Measurements from ENCODE around the gene PLA2G2F.

Gene PLA2G2F

DNA sequence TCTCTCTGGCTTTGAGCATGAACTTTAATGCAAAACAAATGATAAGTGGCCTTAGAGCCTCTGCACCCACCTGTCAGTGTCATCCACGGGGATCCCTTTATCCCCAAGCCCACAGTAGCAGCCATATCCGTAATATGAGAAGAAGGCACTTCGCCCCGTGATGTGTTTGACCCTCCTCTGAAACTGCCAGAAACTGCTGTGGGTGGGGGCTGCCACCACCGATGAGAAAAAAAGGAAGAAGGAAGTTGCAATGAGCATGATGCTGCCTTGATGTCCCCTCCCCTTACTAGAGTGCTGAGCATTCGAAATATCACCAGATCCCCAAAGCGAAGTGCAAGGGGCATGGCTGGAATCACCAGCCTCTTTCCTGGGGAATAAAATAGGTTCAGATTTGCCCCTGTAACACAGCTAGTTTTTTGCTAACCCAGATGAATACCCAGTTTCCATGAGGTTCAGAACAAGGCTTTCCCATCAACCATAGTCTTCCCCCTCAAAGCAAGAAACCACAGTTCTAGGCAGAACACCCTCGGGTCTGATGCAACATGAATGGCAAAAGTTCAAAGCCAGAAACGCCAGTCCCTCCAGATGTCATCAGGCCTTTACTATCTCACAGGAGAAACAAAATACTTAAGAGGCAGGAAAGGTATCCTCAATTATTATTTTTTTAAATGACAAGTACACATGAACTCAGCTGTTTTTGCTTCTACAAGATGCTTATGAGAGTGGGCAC is 36.0 kb downstream of the PLA2G2F start:
- DNase-seq: no peak

DNA sequence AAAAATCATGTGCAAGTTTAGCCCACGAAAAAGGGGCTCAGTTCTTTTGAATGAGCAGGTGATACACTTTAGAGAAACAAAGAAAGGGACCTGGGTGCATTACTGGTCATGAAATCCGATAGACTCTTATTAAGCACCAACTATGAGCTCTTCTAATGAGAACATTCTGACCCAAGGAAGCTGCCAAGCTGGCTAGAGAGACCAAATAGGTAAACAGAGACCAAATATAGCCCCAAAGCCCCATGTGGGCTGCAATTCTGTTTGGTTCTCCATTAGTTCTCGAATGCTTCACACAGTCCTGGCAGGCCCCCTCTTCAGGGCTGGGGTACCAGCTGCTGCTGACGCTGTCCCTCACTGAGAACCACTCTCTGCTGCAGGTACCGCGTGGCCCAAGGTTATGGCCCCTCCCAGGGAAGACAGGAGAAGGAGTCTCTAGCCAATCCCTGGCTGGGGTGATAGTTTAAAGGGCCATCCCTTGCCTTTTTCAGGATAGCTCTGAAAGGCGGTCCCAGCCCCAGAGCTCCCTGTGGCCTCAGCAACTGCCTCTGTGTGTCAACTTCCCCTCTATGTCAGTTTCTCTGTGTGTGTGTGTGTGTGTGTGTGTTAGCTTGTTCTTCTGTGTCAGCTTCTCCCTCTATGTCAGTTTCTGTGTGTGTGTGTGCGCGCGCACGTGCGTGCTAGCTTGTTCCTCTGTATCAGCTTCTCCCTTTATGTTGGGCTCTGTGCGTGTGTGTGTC is 39.7 kb downstream of the PLA2G2F start:
- no peak for DNase-seq

DNA sequence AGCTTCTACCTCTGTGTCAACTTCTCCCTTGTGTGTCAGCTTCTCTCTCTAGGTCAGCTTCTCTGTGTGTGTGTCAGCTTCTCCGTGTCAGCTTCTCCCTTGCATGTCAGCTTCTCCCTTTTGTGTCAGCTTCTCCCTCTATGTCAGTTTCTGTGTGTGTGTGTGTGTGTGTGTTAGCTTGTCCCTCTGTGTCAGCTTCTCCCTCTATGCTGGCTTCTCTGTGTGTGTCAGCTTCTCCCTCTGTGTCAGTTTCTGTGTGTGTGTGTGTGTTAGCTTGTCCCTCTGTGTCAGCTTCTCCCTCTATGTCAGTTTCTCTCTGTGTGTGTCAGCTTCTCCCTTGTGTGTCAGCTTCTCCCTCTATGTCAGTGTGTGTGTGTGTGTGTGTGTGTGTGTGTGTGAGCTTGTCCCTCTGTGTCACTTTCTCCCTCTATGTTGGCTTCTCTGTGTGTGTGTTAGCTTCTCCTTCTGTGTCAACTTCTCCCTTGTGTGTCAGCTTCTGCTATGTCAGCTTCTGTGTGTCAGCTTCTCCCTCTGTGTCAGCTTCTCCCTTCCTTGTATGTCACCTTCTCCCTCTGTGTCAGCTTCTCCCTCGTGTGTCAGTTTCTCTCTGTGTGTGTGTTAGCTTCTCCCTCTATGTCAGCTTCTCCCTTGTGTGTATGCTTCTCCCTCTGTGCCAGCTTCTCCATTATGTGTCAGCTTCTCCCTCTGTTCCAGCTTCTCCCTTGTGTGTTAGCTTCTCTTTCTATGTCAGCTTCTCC is 40.4 kb downstream of the PLA2G2F start:
- no peak for DNase-seq

DNA sequence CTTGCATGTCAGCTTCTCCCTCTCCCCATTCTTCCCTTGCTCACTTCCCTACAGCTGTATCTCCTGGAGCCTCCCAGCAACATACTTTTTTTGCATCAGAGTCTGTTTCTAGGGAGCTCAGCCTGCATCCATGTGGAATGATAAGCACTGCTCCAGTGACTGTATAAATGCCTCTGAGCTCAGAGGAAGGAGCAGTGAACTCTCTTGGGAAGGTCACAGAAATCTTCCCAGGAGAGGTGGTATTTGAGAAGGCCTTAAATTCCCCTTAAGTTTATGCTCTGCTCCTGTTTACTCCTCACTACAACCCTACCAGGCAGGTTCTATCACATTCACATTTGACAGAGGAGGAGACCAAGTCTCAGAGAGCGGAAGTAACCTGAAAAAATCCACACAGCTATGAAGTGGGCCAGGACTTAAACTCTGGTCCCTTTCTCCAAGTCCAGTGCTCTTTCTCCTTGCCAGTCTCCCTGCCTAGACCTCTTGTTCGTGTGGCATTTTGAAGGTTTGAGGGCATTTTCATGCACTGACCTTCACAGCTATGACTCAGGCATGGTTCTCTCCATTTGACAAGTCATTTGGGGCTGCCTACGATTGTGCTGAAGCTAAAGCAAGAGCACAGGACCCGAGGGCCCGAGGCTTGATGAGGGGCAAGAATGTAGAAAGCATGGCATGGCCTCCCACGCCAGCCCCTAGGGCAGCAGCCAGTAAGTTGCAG is 41.2 kb downstream of the PLA2G2F start:
- DNase-seq: no peak

DNA sequence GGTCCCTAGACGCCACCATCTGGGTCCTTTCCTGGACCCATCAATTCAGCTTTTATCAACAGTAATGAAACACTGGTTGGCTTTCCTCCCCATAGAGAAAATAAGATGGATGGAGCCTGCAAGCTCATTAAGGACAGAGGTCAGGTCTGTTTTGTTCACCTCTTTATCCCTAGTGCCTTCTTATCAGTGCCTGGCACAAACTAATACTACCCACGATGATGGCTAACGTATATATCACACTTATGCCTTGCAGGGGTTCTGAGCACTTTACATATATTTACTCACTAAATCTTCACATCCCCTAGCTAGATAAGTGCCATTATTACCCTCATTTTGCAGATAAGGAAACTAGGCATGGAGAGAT is 41.7 kb downstream of the PLA2G2F start:
- no peak for DNase-seq

DNA sequence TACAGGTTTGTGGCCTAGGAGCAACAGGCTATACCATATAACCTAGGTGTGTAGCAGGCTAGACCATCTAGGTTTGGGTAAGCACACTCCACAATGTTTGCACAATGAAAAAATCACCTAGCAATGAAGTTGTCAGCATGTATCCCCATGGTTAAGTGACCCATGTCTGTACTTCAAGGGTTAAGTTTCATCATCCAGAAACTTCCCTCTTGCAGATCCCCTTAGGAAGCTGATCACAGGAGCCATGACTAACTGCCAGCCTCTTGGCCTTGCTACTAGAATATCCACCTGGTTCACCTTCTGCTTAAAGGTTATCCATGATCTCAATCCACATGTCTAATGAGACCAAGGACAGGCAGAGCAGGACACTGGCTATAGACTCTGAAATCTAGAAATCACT is 43.3 kb downstream of the PLA2G2F start:
- DNase-seq: no peak

DNA sequence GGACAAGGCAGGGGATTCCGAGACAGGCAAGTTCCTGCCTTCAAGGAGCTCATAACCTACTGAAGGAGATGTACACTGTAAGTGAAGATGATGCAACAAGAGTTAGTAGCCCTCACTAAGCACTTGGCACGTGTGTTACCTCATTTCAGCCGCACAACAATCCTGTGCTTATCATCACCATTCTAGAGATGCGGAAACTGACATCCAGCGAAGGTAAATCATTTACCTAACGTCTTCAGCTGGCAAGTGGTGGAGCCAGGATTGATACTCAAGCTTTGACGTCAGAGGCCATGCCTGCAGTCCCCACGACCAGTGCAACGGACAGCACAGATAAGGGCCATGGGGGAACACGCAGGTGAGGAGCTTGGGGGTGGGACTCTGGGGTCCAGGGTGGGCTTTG is 43.9 kb downstream of the PLA2G2F start:
- DNase-seq: no peak

DNA sequence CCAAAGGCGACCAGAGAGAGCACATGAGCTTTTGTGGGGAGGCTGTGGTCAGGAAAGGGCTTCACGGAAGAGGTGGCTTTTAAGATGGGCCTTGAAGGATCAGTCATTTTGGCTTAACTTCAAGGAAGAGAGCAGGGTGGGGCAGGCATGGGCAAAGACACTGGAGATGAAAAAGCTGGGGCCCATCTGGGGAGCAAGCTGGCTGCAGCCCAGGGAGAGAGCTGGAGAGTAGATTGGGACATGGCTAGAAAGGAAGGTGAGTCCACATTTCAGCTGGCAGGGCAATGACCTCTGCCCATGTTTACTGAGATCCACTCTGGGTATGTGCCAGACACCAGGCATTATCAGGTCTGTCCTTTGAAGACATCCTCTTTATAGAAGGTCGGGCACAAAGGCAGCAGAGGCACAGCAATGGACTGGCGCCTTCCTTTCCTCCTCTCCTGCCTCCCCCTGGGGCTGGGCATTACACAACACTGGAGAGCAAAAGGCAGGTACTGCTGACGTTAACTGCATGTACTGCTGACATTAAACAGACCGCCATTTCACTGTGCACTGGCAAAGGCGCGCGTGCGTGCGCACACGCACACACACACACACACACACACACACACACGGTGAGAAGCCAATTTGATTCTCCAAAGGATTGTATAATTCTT is 44.6 kb downstream of the PLA2G2F start:
- no peak for DNase-seq

DNA sequence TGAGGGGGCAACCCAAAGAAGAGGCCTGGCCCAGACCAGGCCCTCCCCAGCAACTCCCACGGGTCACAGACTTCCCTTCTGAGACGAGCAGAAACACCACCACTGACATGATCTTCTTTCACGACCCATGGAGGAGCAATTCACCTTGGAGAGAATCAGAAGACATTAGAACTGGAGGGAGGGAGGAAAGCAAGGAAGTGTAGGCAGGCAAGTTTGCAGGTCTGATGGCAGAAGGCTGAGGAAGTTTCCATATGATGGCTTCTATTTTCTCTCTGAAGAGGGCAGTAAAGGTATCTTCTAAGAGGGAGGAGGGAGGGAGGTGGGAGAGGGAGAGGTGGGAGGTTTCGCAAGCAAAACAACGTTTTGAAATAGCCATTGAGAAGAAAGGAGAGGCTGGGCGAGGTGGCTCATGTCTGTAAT is 45.4 kb downstream of the PLA2G2F start:
- no peak for DNase-seq

DNA sequence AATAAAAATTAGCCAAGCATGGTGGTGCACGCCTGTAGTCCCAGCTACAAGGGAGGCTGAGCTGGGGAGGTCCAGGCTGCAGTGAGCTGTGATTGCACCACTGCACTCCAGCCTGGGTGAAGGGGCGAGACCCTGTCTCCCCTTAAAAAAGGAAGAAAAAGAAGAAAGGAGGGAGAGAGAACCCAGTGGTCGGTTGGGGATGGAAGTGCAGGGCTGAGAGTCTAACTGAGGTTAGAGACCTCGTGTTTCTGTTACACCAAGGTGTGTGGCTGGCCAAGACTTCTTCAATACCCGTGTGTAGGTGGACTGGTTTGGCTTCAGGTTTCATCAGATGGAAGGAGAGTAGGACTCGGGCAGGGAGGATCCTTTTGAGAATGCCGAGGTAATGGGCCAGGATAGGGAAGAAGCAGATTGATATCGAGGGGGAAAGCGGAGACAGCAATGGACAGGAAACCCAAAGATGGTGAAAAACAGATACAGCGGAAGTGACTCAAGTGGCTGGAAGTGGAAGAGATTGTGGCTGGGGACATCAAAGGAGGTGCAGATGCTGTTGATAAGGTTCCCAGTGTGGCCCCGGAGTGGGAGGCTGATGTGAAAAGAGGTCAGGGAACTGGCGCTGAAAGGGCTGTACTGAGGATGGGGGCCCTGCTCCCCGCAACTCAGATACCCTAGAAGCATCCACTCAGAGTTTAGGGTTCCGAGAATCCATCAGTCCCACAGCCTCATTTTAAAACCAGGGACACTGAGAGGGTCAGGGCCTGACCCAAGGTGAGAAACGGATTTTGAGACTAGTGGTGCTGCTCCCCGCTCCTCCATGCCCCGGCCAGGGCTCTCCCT is 46.1 kb downstream of the PLA2G2F start:
- no peak for DNase-seq

DNA sequence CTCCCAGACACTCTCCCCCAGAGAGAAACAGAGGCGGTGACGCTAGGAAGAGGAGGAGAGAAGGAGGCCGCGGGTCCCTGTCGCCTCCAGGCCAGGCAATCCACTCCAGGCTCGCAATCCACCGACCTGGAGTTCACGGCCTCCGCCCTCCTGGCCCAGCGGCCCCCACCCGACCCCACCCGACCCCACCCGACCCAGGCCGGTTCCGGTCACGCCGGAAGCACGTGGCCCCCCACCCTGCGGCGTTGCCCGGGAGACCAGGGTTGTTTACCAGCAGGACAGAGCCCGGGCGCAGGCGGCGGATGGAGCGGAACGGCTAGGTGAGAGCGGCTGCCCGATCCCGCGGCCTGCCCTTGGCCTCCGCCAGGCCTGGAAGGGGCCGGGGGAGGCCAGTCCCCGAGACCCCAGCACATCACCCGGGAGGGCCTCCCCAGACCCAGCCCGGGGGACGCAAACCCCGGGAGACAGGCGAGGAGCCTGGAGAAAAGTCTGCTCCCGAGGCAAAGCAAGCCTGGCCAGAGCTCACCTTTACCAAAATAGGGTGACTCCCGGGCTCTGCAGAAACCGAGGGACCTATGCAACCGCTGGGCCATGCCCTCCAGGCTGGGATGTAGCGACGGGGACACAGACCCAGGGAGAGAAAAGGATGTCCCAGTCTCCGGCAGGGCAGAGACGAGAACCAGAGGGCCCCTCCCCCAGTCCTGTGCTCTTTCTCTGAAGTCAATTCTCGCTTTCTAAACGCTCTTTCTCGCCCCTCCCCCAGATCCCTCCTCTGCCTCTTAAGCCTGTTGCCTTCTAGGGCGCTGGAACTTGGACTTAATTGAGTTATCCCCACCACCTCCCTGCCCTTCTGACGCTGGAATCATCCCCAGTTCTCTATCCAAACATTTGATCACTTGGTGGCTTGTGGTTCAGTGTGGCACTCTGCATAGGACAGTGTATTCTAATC is 47.0 kb downstream of the PLA2G2F start, which contains the start of the genes PLA2G2C and UBXN10:
Gene PLA2G2C (minus strand): TSS at position 685 of the 949 bp plus-strand sequence. CDS start 9,155 bp downstream, outside the sequence.
Gene UBXN10 (plus strand): TSS at position 263 of the 949 bp plus-strand sequence. CDS start 4,466 bp downstream, outside the sequence.
- DNase-seq: peak; percentile 68

DNA sequence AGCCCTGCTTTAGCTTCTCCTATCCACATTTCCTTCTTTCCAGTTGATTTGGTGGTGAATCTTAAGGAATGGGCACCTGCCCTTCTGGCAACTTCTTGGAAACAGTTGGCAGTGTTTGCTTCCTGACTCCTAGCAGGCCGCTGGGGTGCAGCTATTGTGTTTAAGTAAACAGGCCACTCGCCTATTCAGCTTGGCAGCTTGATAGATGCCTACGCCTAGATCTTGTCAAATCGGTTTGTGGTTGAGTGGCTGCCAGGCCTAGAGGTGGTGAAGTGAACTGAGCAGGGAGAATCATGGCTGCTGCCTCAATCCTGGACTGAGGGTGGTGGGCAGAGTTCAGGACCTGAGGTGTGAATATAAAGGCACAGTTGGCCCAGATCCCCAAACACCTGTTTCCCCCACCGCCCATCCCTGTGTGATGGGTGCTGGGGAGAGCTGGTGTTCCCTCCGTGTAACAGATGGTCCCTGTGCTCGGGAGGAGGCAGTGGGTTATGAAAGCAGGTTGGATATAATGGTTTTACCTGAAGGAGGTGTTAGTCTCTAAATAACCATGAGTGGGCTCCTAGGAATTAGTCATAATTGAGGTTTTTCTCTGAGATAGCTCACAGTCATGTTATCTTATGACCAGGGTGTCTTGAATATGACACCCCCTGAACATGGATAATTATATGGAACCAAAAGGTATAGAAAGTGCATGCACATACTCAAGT is 48.1 kb downstream of the PLA2G2F start:
- DNase-seq: no peak

DNA sequence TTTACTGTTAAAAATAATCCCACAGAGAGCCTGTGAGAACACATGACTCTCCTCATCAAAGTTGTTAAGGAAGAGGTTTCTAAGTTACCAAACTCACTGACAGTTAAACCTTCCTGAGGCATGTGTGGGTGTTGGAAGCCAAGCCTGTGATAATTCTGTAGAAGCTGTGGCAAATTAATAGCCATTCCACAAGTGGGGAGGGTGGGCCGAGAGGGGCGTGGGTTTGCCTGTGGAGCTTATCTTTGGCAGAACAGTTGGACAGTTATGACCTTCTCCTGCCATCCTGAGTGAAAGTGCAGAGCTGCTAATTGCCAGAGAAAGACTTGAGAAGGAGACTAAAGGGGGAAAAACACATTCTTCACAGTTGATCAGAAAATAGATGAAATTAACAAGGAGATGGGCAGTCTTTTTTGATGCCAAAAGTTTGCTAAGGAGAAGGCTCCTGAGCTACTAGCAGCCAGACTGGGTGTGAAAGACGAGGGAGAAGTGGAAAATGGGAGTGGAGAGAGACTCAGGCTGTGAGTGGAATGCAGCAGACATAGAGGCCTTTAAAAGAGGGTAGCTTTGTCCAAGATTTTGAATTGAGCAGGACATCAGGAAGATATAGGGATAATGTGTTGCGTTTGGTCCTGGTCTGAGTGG is 48.8 kb downstream of the PLA2G2F start:
- no peak for DNase-seq

DNA sequence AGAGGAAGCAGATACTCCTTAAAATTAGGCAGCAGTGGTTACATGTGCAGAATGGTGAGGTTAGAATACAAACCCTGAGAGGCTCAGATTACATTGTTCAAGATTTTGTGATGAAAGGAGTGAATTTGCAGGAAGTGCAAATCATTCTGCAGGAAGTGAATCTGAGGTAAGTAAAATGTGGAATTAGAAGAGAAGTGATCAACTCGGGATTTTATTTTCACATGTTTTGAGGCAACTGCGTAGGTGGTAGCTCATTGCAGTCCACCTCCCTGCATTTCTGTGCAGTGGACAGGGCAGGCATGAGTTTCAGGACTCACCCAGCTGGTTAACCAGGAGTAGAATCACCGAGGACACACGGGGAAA is 49.3 kb downstream of the PLA2G2F start:
- no peak for DNase-seq

DNA sequence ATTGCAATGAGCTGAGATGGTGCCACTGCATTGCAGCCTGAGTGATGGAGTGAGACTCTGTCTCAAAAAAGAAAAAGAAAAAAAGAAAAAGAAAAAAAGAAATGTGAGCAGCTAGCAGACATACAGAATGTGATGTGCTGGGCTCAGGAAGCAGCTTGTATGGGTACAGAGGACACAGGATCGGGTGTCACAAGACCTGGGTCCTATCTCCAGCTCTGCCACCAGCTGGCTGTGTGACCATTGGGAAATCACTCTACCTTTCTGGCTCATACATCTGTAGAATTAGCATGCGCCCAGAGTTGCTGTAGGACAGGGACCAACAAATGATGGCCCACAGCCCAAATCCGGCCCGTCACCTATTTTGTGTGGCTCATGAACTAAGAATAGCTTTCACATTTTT is 50.5 kb downstream of the PLA2G2F start:
- no peak for DNase-seq

DNA sequence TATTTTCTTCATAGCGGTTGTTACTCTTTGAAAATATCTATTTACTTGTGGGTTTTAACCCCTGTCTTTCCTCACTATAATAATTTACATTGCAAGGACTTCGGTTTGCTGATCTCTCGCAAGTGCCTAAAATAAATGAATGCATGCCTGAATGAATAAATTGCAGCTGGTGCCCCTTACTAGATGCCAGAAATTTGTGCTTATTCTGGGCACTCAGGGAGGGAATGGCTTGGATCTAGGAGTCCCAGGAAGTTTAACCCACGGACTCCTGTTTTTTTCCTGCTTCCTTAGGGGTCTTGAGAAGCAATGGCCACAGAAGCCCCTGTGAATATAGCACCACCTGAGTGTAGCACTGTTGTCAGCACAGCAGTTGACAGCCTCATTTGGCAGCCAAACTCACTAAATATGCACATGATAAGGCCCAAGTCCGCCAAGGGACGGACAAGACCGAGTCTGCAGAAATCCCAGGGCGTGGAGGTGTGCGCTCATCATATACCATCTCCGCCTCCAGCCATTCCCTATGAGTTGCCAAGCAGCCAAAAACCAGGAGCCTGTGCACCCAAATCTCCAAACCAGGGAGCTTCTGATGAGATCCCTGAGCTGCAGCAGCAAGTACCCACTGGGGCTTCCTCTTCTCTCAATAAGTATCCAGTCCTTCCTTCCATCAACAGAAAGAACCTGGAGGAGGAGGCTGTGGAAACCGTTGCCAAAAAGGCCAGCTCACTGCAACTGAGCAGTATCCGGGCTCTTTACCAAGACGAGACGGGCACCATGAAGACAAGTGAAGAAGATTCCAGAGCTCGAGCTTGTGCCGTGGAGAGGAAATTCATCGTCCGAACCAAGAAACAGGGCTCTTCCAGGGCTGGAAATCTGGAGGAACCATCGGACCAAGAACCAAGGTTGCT is 51.4 kb downstream of the PLA2G2F start:
- DNase-seq: no peak

DNA sequence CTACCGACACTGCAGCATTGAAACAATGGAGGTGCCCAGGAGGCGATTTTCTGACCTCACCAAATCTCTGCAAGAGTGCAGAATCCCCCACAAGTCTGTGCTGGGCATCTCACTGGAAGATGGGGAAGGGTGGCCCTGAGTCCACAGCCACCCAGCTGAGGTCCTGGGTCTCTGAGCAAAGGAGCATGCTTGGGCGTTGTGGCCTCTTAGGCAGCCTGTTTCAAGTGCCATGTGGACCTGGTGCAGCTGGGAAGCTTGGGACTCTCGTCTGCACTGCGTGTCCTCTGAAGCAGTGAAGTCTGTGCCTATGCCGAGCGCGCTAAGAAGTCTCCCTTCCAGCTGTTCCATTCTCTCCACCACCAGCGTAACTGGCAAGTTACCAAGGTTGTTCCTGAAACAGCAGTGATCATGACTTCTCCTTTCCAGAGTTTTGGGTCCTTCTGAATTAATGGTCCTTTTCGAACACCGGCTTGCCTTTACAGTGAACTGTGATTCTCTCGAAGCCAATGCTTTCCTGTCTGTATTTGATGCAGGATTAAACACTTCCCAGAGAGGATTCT is 52.2 kb downstream of the PLA2G2F start:
- DNase-seq: no peak

DNA sequence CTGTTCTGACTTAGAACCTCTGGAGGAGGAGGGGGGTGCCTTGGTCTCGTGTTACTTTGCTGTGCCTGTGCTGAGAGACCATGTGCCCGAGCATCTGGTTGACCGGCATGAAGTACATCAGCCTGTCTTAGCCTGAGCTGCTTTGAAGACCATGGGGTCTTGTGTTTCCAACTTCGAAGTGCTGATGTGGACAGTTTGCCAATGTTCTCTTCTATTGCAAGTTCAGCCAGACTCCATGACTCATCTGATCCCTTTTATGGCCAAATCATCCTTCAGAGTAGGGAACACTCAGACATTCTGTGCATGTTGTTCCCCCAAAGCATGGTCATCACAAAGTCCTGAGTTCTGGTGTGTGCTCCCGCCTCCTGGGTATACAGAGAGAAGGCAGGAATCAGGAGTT is 53.2 kb downstream of the PLA2G2F start:
- DNase-seq: no peak
